ENCODE results near the gene OBSCN. TPM values are rescaled to one million over a fixed set of nuclear protein-coding genes. Genes with fewer than 3 reads are reported as not detected.

OBSCN gene
- total and polyA plus RNA-seq, 2 of the 4 experiments (the other 2 are of a cell fraction): 4.1 to 9.5 TPM

DNA sequence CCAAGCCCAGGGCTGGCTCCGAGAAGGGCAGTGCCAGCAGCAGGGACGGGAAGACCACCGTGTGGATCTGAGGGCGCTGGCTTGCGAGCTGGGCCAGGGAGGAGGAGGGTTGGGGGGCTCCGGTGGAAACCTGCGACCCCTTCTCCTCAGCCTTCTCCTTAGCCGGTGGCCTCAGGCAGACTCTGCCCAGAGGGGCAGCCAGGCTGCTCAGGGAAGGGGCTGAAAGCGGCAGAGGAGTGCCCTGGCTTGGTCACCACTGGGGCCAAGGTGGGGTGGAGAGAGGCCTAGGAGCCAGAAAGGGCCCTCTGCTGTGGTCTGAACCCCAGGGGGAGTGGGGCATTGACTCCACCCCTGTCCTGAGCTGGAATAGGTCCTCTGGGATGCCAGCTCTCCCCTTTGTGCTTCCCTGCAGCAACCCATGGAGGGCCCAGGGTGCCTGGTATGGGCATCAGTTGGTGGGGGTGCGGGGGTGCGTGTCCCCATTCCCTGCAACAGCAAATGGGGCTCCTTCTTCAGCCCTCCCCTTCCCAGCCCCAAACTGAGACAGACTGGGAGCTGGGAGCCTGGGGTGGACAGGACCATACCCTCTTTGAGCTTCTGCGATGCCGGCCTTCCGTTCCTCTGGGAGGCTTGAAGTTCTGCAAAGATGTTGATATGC is 48.7 kb upstream of the OBSCN start:
- no peak overlapping the region for H3K4me3 ChIP-seq (ENCODE audit: insufficient read depth, low read depth, low read length)
- no peak overlapping the region for H4K5ac ChIP-seq (ENCODE audit: low read depth, low read length)
- no peak overlapping the region for H3K18ac ChIP-seq (ENCODE audit: low read depth, low read length)
- peaks cover 6% of the 10 kb centered on the region for H3K4me1 ChIP-seq (ENCODE audit: control insufficient read depth, insufficient read depth, low read length)
- no peak overlapping the region for H2AFZ ChIP-seq (replicated peaks; ENCODE audit: low read length, poor library complexity)
- no peak overlapping the region for H2BK5ac ChIP-seq (ENCODE audit: low read depth, low read length, poor library complexity, severe bottlenecking)
- no peak overlapping the region for H4K8ac ChIP-seq (ENCODE audit: low read depth in 2 of 2, low read length in 2 of 2)
- no peak overlapping the region for H3K27ac ChIP-seq (ENCODE audit: insufficient read depth, low read length)
- H3K23ac ChIP-seq (ENCODE audit: low read depth, low read length): no peak overlapping the region
- intact Hi-C loops (cut with micrococcal nuclease) (no loop called here), in situ Hi-C loops (cut with MboI; ENCODE audit: low sequenced_read_pairs) (no loop called here), dilution Hi-C loops (cut with HindIII; ENCODE audit: low sequenced_read_pairs, unreplicated experiment) (no loop called here)
- H2AK5ac ChIP-seq (ENCODE audit: low read depth, low read length): no peak overlapping the region
- no peak overlapping the region for H3K56ac ChIP-seq (ENCODE audit: extremely low read depth, insufficient read depth, low read length)
- POLR2A ChIA-PET (ENCODE audit: unreplicated experiment): no interaction called here
- peaks cover 5 to 8% of the 10 kb centered on the region in 2 experiments; a peak in 3 of 4 replicates for H3K79me1 ChIP-seq (ENCODE audit: low read depth in 1 of 2, low read length in 2 of 2)
- no peak overlapping the region for H2AK9ac ChIP-seq (replicated peaks; ENCODE audit: low read depth, low read length, poor library complexity)
- H4K20me1 ChIP-seq (ENCODE audit: insufficient read depth, low read length): no peaks in the 10 kb centered on the region; the same call in 1 of the 2 replicates
- no peak overlapping the region for H2BK20ac ChIP-seq (ENCODE audit: low read depth, low read length)
- no peak for DNase-seq
- H3K4ac ChIP-seq (ENCODE audit: low read depth, low read length): no peak overlapping the region
- BruUV-seq (replicated peaks): no TSS peak
- no peaks in the 10 kb centered on the region for H3K36me3 ChIP-seq (ENCODE audit: control insufficient read depth, insufficient read depth, low read length)
- no peak for ATAC-seq (ENCODE audit: low read depth)
- CTCF ChIA-PET: no interaction called here
- H3K9me1 ChIP-seq (ENCODE audit: insufficient read depth, low read length): peaks cover 14% of the 10 kb centered on the region; the same call in 1 of the 2 replicates
- WGBS, 2 experiments (ENCODE audit: extremely low coverage in 2 of 2, insufficient read length in 1 of 2): no CpG with 5 or more reads among the region's 14 CpGs
- no peak overlapping the region for H3K14ac ChIP-seq (replicated peaks; ENCODE audit: low read depth, low read length)
- H3K9ac ChIP-seq (ENCODE audit: low read depth, low read length): no peak overlapping the region
- no peak overlapping the region for H2BK120ac ChIP-seq (ENCODE audit: low read depth, low read length)
- H2BK15ac ChIP-seq (ENCODE audit: low read depth, low read length): no peak overlapping the region
- H4K91ac ChIP-seq (ENCODE audit: insufficient read depth, low read depth, low read length): no peak overlapping the region
- no peaks in the 10 kb centered on the region for H3K27me3 ChIP-seq (ENCODE audit: control insufficient read depth, insufficient read depth, low read length)
- H3K9me3 ChIP-seq (ENCODE audit: control insufficient read depth, insufficient read depth, low read length): no peaks in the 10 kb centered on the region
- no peak overlapping the region for H3K4me2 ChIP-seq (ENCODE audit: low read depth, low read length)
- TF ChIP-seq MXI1 (IDR thresholded peaks at IDR 0.05; ENCODE audit: borderline replicate concordance, low read depth, low read length): no peak
- no peak for TF ChIP-seq NFE2L2 (IDR thresholded peaks at IDR 0.05; ENCODE audit: low read depth, low read length)
- no peak for TF ChIP-seq MAZ (IDR thresholded peaks at IDR 0.05; ENCODE audit: borderline replicate concordance, low read depth, low read length)
- TF ChIP-seq MAFK (IDR thresholded peaks at IDR 0.05; ENCODE audit: low read depth, low read length): no peak
- no peak for TF ChIP-seq POLR2A (IDR thresholded peaks at IDR 0.05; ENCODE audit: low read depth, low read length)
- TF ChIP-seq ELK1 (IDR thresholded peaks at IDR 0.05; ENCODE audit: borderline replicate concordance, low read depth, low read length): no peak
- no peak for TF ChIP-seq FOS (IDR thresholded peaks at IDR 0.05; ENCODE audit: low read depth, low read length)
- TF ChIP-seq RCOR1 (IDR thresholded peaks at IDR 0.05; ENCODE audit: insufficient replicate concordance, low read length): no peak
- no peak for TF ChIP-seq SMC3 (IDR thresholded peaks at IDR 0.05; ENCODE audit: low read depth, low read length)
- TF ChIP-seq, protein P1, sequence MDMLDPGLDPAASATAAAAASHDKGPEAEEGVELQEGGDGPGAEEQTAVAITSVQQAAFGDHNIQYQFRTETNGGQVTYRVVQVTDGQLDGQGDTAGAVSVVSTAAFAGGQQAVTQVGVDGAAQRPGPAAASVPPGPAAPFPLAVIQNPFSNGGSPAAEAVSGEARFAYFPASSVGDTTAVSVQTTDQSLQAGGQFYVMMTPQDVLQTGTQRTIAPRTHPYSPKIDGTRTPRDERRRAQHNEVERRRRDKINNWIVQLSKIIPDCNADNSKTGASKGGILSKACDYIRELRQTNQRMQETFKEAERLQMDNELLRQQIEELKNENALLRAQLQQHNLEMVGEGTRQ (IDR thresholded peaks at IDR 0.05; ENCODE audit: low read depth, low read length): no peak
- TF ChIP-seq CTCF (conservative IDR thresholded peaks at IDR 0.05; ENCODE audit: low read depth, low read length): no peak
- TF ChIP-seq CEBPB (IDR thresholded peaks at IDR 0.05; ENCODE audit: low read depth, low read length): no peak
- no peak for TF ChIP-seq CHD1 (IDR thresholded peaks at IDR 0.05; ENCODE audit: low read depth, low read length)
